EL (cell line): ENCODE results near the gene CD209.

ENCODE experiments used
- DNase-seq: peaks from one replicate; pipeline ENCODE4 v3.0.0-alpha.2; 2016

CD209 gene

GRCh38 chr19:7736148-7736547 is 11.2 kb downstream of the CD209 start:
- DNase-seq: no peak

GRCh38 chr19:7734220-7735203 is 12.8 kb downstream of the CD209 start:
- DNase-seq: no peak

- no peak for DNase-seq
Measured at GRCh38 chr19:7733376-7733775, 14.0 kb downstream of the CD209 start.

GRCh38 chr19:7732045-7732444 is 15.3 kb downstream of the CD209 start, which contains the start of gene CLEC4G:
CLEC4G (minus strand) TSS chr19:7732110; CDS start chr19:7732102, 8 bp downstream.
- no peak for DNase-seq

GRCh38 chr19:7731615-7732014 is 15.7 kb downstream of the CD209 start:
- DNase-seq: no peak

GRCh38 chr19:7731218-7731595 is 16.1 kb downstream of the CD209 start:
- no peak for DNase-seq

- DNase-seq: no peak
Measured at GRCh38 chr19:7730286-7731217, 16.8 kb downstream of the CD209 start.

- DNase-seq: no peak
Measured at GRCh38 chr19:7729831-7730285, 17.5 kb downstream of the CD209 start.

- no peak for DNase-seq
Measured at GRCh38 chr19:7729211-7729610, 18.1 kb downstream of the CD209 start.

GRCh38 chr19:7725791-7726190 is 21.5 kb downstream of the CD209 start:
- DNase-seq: no peak

- DNase-seq: no peak
Measured at GRCh38 chr19:7722231-7722651, 25.1 kb downstream of the CD209 start.

- no peak for DNase-seq
Measured at GRCh38 chr19:7720351-7720750, 27.0 kb downstream of the CD209 start.

GRCh38 chr19:7718668-7719067 is 28.7 kb downstream of the CD209 start:
- DNase-seq: no peak

- no peak for DNase-seq
Measured at GRCh38 chr19:7716762-7717161, 30.6 kb downstream of the CD209 start.

- DNase-seq: no peak
Measured at GRCh38 chr19:7715671-7716070, 31.7 kb downstream of the CD209 start.

- no peak for DNase-seq
Measured at GRCh38 chr19:7710616-7711015, 36.7 kb downstream of the CD209 start.

- no peak for DNase-seq
Measured at GRCh38 chr19:7709932-7710460, 37.3 kb downstream of the CD209 start.

- DNase-seq: no peak
Measured at GRCh38 chr19:7706955-7707456, 40.3 kb downstream of the CD209 start.

GRCh38 chr19:7706188-7706954 is 41.0 kb downstream of the CD209 start:
- no peak for DNase-seq

GRCh38 chr19:7705387-7706187 is 41.7 kb downstream of the CD209 start:
- DNase-seq: no peak
